A549 (cell line): ENCODE measurements around the gene DDX1.

Experiments used
- CEBPB ChIP-seq, 2 experiments: fragments of >200 bp in 1 of 2; sonication (Bioruptor Twin) in 1 of 2; formaldehyde crosslinking in 1 of 2; IDR thresholded peaks; 2 replicates each; pipeline ENCODE4 v1.6.1; 2012 to 2016
- CHD2 ChIP-seq: fragments of 150-350 bp; IDR thresholded peaks from 2 replicates; pipeline ENCODE4 v1.6.1; 2014; ENCODE audit warnings: low read length; ENCODE audit not compliant: partially characterized antibody
- CHD4 ChIP-seq: fragments of 200-600 bp; sonication (generic); IDR thresholded peaks from 2 replicates; pipeline ENCODE4 v1.6.1; 2016; ENCODE audit warnings: antibody characterized with exemption, mild to moderate bottlenecking, borderline replicate concordance
- CTCF ChIP-seq: fragments of >200 bp; sonication (Bioruptor Twin); formaldehyde crosslinking; IDR thresholded peaks from 3 replicates; pipeline ENCODE4 v1.5.1; 2016
- EHF ChIP-seq: fragments of 250-450 bp; sonication (Bioruptor Pico); IDR thresholded peaks from 2 replicates; pipeline ENCODE4 v1.5.0; 2020; ENCODE audit warnings: mild to moderate bottlenecking
- REST ChIP-seq: fragments of 200-600 bp; sonication (generic); IDR thresholded peaks from 2 replicates; pipeline ENCODE4 v1.6.1; 2016; ENCODE audit warnings: antibody characterized with exemption, mild to moderate bottlenecking, moderate library complexity

- TF ChIP-seq CEBPB (IDR thresholded peaks at IDR 0.05): no peak
- no peak for TF ChIP-seq CHD4
- no peak for TF ChIP-seq REST
- no peak for TF ChIP-seq CHD2
- TF ChIP-seq CTCF: no peak
- no peak for TF ChIP-seq EHF (CRISPR knock-in tag)
These were observed 31.2 kb downstream of the DDX1 start for GRCh38 chr2:15622614-15623480.
